Germinal center (tissue), 1 donor: ENCODE data around the gene SRSF9.
"Not testable (repeated sequence)": the region's sequence is repeated elsewhere in the genome, so short reads cannot be mapped to it uniquely, and the experiment has no call there.

Source experiments
- DNase-seq: peaks from one replicate; pipeline ENCODE4 v3.0.0; 2012; ENCODE audit warnings: mixed read lengths, low spot score

The SRSF9 gene

DNA sequence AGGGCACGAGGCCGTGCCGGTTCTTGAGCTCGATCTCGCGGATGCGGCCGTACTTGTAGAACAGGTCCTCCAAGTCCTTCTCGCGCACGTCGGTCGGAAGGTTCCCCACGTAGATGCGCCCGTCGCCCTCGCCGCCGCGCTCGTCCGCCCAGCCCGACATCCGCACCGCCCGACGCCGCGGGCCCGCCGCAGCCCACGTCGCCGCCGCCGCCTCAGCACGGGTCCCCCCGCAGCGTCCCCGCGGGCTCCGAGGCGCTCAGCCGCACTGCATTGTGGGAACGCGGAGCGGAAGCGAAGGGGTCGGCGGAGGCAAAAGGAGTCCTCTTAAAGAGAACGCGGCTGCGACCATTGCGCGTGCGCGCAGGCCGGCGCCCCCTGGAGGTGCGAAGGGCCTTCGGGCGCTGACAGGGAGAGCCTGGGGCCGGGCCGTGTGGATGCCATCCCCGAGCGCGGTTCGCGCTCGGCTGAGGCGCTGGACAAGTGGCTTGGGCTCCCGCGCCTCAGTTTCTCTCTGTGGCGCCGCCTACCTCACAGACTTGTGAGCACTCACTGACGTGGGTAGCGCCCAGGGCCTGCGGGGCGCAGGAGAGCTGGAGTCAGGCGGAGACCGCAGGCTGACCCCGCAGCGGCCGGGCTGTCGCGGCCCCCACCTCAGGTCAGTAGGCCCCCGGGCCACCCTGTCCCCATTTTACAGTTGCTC is at the start of gene SRSF9:
SRSF9 (minus strand) TSS at position 299 of the 700 bp plus-strand sequence; CDS start at position 160, 139 bp downstream.
- peak; percentile 99 for DNase-seq

DNA sequence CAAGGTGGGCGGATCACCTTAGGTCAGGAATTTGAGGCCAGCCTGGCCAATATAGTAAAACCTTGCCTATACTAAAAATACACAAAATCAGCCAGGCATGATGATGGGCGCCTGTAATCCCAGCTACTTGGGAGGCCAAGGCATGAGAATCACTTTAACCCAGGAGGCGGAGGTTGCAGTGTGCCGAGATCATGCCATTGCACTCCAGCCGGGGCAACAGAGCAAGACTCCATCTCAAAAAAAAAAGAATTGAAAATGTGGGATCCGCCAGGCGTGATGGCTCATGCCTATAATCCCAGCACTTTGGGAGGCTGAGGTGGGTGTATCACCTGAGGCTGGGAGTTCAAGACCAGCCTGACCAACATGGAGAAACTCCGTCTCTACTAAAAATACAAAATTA is 49.8 kb upstream of the SRSF9 start:
- not testable (repeated sequence) for DNase-seq

- no peak for DNase-seq
Observed at GRCh38 chr12:120515496-120515895, 45.9 kb upstream of the SRSF9 start.

- DNase-seq: no peak
Observed at GRCh38 chr12:120514002-120514401, 44.5 kb upstream of the SRSF9 start.

DNA sequence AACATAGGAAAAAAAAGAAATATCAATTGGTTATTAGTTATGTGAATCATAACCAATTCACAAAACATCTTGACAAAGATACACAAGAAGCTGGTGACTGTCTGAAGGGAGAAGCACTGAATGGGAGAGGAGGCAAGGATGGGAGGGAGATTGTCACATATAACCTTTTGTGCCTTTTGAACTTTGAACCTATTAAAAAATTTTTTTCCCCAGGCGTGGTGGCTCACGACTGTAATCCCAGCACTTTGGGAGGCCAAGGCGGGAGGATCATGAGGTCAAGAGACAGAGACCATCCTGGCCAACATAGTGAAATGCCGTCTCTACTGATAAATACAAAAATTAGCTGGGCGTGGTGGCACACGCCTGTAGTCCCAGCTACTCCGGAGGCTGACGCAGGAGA is 39.0 kb upstream of the SRSF9 start:
- DNase-seq: no peak

GRCh38 chr12:120504587-120504986 is 35.0 kb upstream of the SRSF9 start:
- no peak for DNase-seq

DNA sequence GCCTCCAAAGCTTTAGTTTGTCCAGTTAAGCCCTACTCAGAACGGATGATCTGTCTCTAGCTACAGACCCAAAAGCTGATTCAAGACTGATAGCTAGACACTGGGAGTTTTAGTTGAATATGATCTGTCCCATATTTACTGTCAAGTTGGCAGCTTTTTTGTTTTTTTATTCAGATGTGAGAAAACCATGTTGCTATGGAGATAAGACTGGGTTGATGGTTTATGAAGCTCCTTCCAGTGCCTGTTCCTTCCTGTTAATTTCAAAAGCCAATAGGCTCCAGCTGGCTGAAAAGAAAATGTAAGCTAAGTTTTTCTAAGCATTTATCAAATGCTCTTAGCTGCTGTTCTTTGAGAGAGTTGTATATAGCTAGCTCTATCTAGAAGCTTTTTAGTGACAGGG is 31.0 kb upstream of the SRSF9 start:
- DNase-seq: no peak

GRCh38 chr12:120498870-120499515 is 29.4 kb upstream of the SRSF9 start:
- DNase-seq: no peak

DNA sequence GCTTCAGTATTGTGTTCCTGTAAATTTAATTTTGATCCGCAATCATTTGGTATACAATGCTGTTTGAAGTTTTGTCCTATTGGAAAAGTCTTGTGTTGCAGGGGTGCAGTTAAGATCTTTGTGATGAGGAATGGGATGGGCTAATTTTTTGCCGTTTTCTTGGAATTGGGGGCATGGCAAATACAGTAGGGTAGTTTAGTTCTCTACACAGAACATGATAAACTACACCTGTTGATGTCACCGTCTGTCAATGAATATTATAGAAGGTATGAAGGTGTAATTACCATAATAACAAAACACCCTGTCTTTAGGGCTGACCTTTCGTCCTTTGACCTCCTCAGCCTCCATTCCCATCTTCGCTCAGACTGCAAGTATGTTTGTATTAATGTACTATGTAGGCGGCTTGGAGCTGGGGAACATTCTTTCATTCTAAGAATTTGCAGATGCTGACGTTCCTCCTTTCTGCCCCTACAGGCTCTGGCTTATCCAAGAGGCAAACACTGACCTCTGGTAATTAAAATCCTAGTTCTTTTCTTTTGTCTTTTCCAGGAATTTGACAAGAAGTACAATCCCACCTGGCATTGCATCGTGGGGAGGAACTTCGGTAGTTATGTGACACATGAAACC is 28.1 kb upstream of the SRSF9 start:
- no peak for DNase-seq

GRCh38 chr12:120496413-120497340 is 27.1 kb upstream of the SRSF9 start:
- peak; percentile 76 for DNase-seq

- peak; percentile 98 for DNase-seq
Observed at GRCh38 chr12:120495731-120496412, 26.3 kb upstream of the SRSF9 start, which contains the start of gene DYNLL1. DYNLL1 (plus strand) TSS chr12:120496113; CDS start chr12:120496422, 309 bp downstream.

GRCh38 chr12:120495186-120495730 is 25.7 kb upstream of the SRSF9 start:
- no peak for DNase-seq

- no peak for DNase-seq
Observed at GRCh38 chr12:120490833-120491512, 21.4 kb upstream of the SRSF9 start.

GRCh38 chr12:120490325-120490724 is 20.8 kb upstream of the SRSF9 start:
- DNase-seq: no peak

DNA sequence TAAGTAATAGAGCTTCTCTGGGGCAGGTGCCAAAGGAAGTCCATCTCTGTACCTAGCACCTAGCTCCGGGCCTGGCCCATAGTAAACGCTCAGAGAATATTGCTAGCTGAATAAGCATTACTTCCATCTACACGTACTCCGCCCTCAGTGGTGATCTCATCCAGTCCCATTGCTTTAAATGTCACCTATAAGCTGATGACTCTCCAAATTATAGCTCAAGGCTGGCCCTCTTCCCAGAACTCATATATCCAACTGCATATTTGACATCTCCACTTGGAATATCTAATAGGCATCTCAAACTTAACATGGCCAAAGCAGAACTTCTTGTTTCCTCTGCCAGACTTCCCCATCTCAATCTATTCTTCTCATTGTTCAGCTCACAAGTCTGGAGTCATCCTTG is 19.5 kb upstream of the SRSF9 start:
- no peak for DNase-seq

- DNase-seq: no peak
Observed at GRCh38 chr12:120488057-120488640, 18.6 kb upstream of the SRSF9 start.

DNA sequence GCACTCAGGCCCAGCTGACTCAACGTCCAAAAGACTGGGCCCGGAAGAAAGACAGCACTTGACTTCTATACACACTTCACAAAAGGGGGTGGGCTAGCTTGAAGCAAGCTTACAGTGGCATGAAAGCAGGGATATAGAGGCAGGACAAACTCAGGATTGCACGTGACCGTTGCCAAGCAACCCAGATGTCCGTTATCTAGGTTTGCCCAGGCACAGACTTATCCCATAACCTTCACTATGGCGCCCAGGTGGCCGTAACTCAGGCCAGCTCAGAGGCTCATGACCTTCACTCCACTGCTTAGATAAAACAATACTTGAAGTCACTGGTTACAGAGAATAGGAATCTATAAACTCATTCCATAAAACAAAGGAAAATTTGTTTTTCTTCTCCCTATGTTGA is 18.0 kb upstream of the SRSF9 start:
- DNase-seq: not testable (repeated sequence)

- peak; percentile 49 for DNase-seq
Observed at GRCh38 chr12:120485961-120486881, 16.7 kb upstream of the SRSF9 start.

DNA sequence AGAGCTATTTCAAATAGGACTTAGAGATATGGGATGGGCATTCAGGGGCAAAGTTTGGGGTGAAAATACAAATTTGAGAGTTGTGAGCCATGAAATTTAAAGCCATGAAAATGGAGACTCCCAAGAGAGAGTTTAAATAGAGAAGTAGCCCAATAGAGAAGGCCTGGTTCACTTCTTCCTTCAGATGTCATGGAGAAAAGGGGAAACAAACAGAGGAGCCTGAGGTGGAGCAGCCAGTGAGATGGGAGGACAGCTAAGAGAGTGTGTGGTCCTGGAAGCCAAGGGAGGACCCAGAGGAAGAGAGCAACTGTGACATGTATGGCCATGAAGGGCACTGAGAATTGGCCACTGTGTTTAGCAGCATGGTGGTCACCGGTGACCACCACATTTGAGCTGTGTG is 14.1 kb upstream of the SRSF9 start:
- no peak for DNase-seq
